ENCODE results near the gene PFKM. TPM values are rescaled to one million over a fixed set of nuclear protein-coding genes. Genes with fewer than 3 reads are reported as not detected.

The PFKM gene
- total and polyA plus RNA-seq, 9 of the 15 experiments (the other 6 are each of a cell fraction or from before 2014, with no cell fraction given), result 16.5 to 39.9 (median 31.7) TPM

- no peak overlapping the region for H3K4me2 ChIP-seq (ENCODE audit: insufficient read depth, low read length)
- no peaks in the 10 kb centered on the region for H3K79me2 ChIP-seq (ENCODE audit: control insufficient read depth, insufficient read depth, low read length)
- peaks cover 3% of the 10 kb centered on the region for H3K9me1 ChIP-seq (ENCODE audit: control insufficient read depth, insufficient read depth, low read length)
- no peak overlapping the region for H3K27ac ChIP-seq (ENCODE audit: extremely low read depth, low read depth, low read length)
- no TSS peak for BruUV-seq (replicated peaks)
- H2AFZ ChIP-seq (ENCODE audit: low read depth, low read length), result no peak overlapping the region
- FAIRE-seq (no peak), DNase-seq (ENCODE audit: extremely low read depth in 1 of 4, low spot score in 3 of 4) (no peak), ATAC-seq (no peak)
- H3K9me3 ChIP-seq (replicated peaks; ENCODE audit: control insufficient read depth, insufficient read depth, low read depth, low read length), result no peaks in the 10 kb centered on the region
- peaks cover 21 to 42% of the 10 kb centered on the region in 2 experiments; a peak in 4 of 5 replicates for H3K27me3 ChIP-seq (ENCODE audit: control insufficient read depth in 2 of 2, insufficient read depth in 2 of 2, low read length in 2 of 2)
- CTCF ChIA-PET (ENCODE audit: low intra/inter-chr PET ratio), result no interaction called here
- POLR2A ChIA-PET, result interaction anchor here (0.9 kb wide), 1 partner anchor 289 kb away, joined by 4 read pairs; no protein-coding TSS in a partner anchor
- no peaks in the 10 kb centered on the region for H4K20me1 ChIP-seq (replicated peaks; ENCODE audit: control insufficient read depth, insufficient read depth, low read length)
- intact Hi-C loops (cut with micrococcal nuclease), result no loop called here
- TF ChIP-seq ZNF184 (CRISPR knock-in tag; IDR thresholded peaks at IDR 0.05), result no peak
- TF ChIP-seq L3MBTL2 (IDR thresholded peaks at IDR 0.05), result no peak
- no peak for TF ChIP-seq ZNF778 (CRISPR knock-in tag; IDR thresholded peaks at IDR 0.05)
- no peak for TF ChIP-seq KLF10 (CRISPR knock-in tag; IDR thresholded peaks at IDR 0.05)
- no peak for TF ChIP-seq ARID2 (IDR thresholded peaks at IDR 0.05)
- no peak for TF ChIP-seq ZNF143 (CRISPR knock-in tag; IDR thresholded peaks at IDR 0.05)
- TF ChIP-seq BRF2 (IDR thresholded peaks at IDR 0.05; ENCODE audit: borderline replicate concordance, insufficient read depth, insufficient read length), result no peak
- TF ChIP-seq ZNF551 (CRISPR knock-in tag; IDR thresholded peaks at IDR 0.05), result no peak
- no peak for TF ChIP-seq SMARCB1 (IDR thresholded peaks at IDR 0.05; ENCODE audit: insufficient read length, low read depth)
- TF ChIP-seq ESRRA (IDR thresholded peaks at IDR 0.05; ENCODE audit: borderline replicate concordance, low read depth), result no peak
- TF ChIP-seq ZNF274 (IDR thresholded peaks at IDR 0.05; ENCODE audit: borderline replicate concordance, low read depth, low read length), result no peak
- no peak for TF ChIP-seq SRSF9 (IDR thresholded peaks at IDR 0.05; ENCODE audit: borderline replicate concordance, low read depth, low read length)
- no peak for TF ChIP-seq FOXP1 (CRISPR knock-in tag; IDR thresholded peaks at IDR 0.05)
- in situ Hi-C loops (cut with MboI), result no loop called here
- H3K9ac ChIP-seq (ENCODE audit: insufficient read depth in 1 of 2, low read depth in 2 of 2, low read length in 2 of 2), result no peak overlapping the region
- WGBS (ENCODE audit: insufficient coverage, low coverage, missing lambda C conversion rate), result 33% methylated on average over 19 of the region's 20 CpGs
- no peaks in the 10 kb centered on the region for H3K36me3 ChIP-seq (ENCODE audit: control insufficient read depth, insufficient read depth, low read length)
- H3K4me3 ChIP-seq, result no peak overlapping the region
- peaks cover 0 to 17% of the 10 kb centered on the region in 2 experiments; a peak in 3 of 5 replicates for H3K4me1 ChIP-seq (replicated peaks in 1 of 2; ENCODE audit: control insufficient read depth in 2 of 2, insufficient read depth in 2 of 2, low read length in 2 of 2)
Observed at GRCh38 chr12:48184549-48184922, 65.4 kb downstream of the PFKM start.
